ENCODE results near the gene DHCR24.

The DHCR24 gene

GRCh38 chr1:54849219-54850068 is 37.6 kb downstream of the DHCR24 start:
- no peak for TF ChIP-seq POLR2A (IDR thresholded peaks at IDR 0.05; ENCODE audit: low read length)
- TF ChIP-seq GATA1 (IDR thresholded peaks at IDR 0.05; ENCODE audit: low read depth, low read length) = no peak
- DNase-seq = no peak

GRCh38 chr1:54848134-54848948 is 38.7 kb downstream of the DHCR24 start:
- DNase-seq = no peak
- TF ChIP-seq POLR2A (IDR thresholded peaks at IDR 0.05; ENCODE audit: low read length) (no peak), GATA1 (IDR thresholded peaks at IDR 0.05; ENCODE audit: low read depth, low read length) (no peak)

- TF ChIP-seq POLR2A (IDR thresholded peaks at IDR 0.05; ENCODE audit: low read length) = no peak
- TF ChIP-seq GATA1 (IDR thresholded peaks at IDR 0.05; ENCODE audit: low read depth, low read length) = no peak
- DNase-seq = no peak
Observed at GRCh38 chr1:54846716-54847284, 40.2 kb downstream of the DHCR24 start.

GRCh38 chr1:54846301-54846700 is 40.7 kb downstream of the DHCR24 start:
- TF ChIP-seq GATA1 (IDR thresholded peaks at IDR 0.05; ENCODE audit: low read depth, low read length) (no peak), POLR2A (IDR thresholded peaks at IDR 0.05; ENCODE audit: low read length) (no peak)
- DNase-seq = no peak

- no peak for DNase-seq
- no peak for TF ChIP-seq POLR2A (IDR thresholded peaks at IDR 0.05; ENCODE audit: low read length)
- TF ChIP-seq GATA1 (IDR thresholded peaks at IDR 0.05; ENCODE audit: low read depth, low read length) = no peak
Observed at GRCh38 chr1:54845772-54846171, 41.2 kb downstream of the DHCR24 start.

- no peak for DNase-seq
- TF ChIP-seq GATA1 (IDR thresholded peaks at IDR 0.05; ENCODE audit: low read depth, low read length) (no peak), POLR2A (IDR thresholded peaks at IDR 0.05; ENCODE audit: low read length) (no peak)
Observed at GRCh38 chr1:54844564-54844963, 42.4 kb downstream of the DHCR24 start.

- no peak for DNase-seq
- TF ChIP-seq GATA1 (IDR thresholded peaks at IDR 0.05; ENCODE audit: low read depth, low read length) = no peak
- TF ChIP-seq POLR2A (IDR thresholded peaks at IDR 0.05; ENCODE audit: low read length) = no peak
Observed at GRCh38 chr1:54843449-54843848, 43.5 kb downstream of the DHCR24 start.

GRCh38 chr1:54842963-54843362 is 44.0 kb downstream of the DHCR24 start:
- TF ChIP-seq POLR2A (IDR thresholded peaks at IDR 0.05; ENCODE audit: low read length) (no peak), GATA1 (IDR thresholded peaks at IDR 0.05; ENCODE audit: low read depth, low read length) (no peak)
- DNase-seq = no peak

GRCh38 chr1:54842206-54842915 is 44.6 kb downstream of the DHCR24 start:
- DNase-seq = no peak
- TF ChIP-seq GATA1 (IDR thresholded peaks at IDR 0.05; ENCODE audit: low read depth, low read length) = no peak

- TF ChIP-seq POLR2A (IDR thresholded peaks at IDR 0.05; ENCODE audit: low read length) = no peak
- no peak for TF ChIP-seq GATA1 (IDR thresholded peaks at IDR 0.05; ENCODE audit: low read depth, low read length)
- no peak for DNase-seq
Observed at GRCh38 chr1:54839824-54840223, 47.2 kb downstream of the DHCR24 start.

- TF ChIP-seq POLR2A (IDR thresholded peaks at IDR 0.05; ENCODE audit: low read length) = no peak
- no peak for TF ChIP-seq GATA1 (IDR thresholded peaks at IDR 0.05; ENCODE audit: low read depth, low read length)
- no peak for DNase-seq
Observed at GRCh38 chr1:54838565-54839180, 48.3 kb downstream of the DHCR24 start.

GRCh38 chr1:54837002-54837853 is 49.8 kb downstream of the DHCR24 start:
- no peak for DNase-seq
- no peak for TF ChIP-seq POLR2A (IDR thresholded peaks at IDR 0.05; ENCODE audit: low read length)
- no peak for TF ChIP-seq GATA1 (IDR thresholded peaks at IDR 0.05; ENCODE audit: low read depth, low read length)

Measured in erythroblast (primary cell).